ENCODE results near the gene PIGN. TPM values are rescaled to one million over a fixed set of nuclear protein-coding genes. Genes with fewer than 3 reads are reported as not detected.

PIGN gene
- total and polyA plus RNA-seq, 4 donors, result 7.6 to 32.2 (median 16.6) TPM

GRCh38 chr18:61991201-61991600 lies 195.7 kb downstream of the PIGN start:
- Histone ChIP-seq H3K36me3 (ENCODE audit: control insufficient read depth in 1 of 2, insufficient read depth in 2 of 2, low read length in 1 of 2) (no peaks in the 10 kb centered on the region), H3K9me3 (ENCODE audit: control insufficient read depth, low read length) (no peaks in the 10 kb centered on the region), H3K27me3 (ENCODE audit: control insufficient read depth in 1 of 2, insufficient read depth in 2 of 2, low read length in 1 of 2) (no peaks in the 10 kb centered on the region), H3K4me1 (ENCODE audit: control insufficient read depth in 1 of 2, insufficient read depth in 2 of 2, low read length in 2 of 2) (peaks cover 5 to 10% of the 10 kb centered on the region in 2 donors), H3K27ac (ENCODE audit: low read depth in 1 of 2, low read length in 2 of 2) (peak overlapping the region; percentile 61 to 85), H3K4me3 (ENCODE audit: low read length in 2 of 2) (no peak overlapping the region)
- DNase-seq (peak in 1 of 2 donors; percentile 66), ATAC-seq (ENCODE audit: low FRiP score) (peak; percentile 42)
- 23 to 28% methylated on average over 3 of the region's 3 CpGs for WGBS, 2 donors
- intact Hi-C loops (cut with DNase I), result loop anchor here in 1 of 2 donors (5.0 to 10.0 kb wide), 2 partner anchors 39 to 96 kb away; partner anchors contain the start of gene RNF152

Other genes starting within 250 kb of the PIGN start
- 10 to 100 TPM; 31.6 to 40.7 TPM for gene RELCH, start 199 bp upstream of the PIGN start, total RNA-seq
- 10 to 100 TPM in 1 of 2 donors, 1 to 10 TPM in 1; 1.8 to 12.1 TPM for gene RELCH, start 199 bp upstream of the PIGN start, polyA plus RNA-seq
- gene TNFRSF11A, start 138.3 kb upstream of the PIGN start, total RNA-seq, result 1 to 10 TPM; 8.2 to 9.1 TPM
- 1 to 10 TPM in 1 of 2 donors, under 1 TPM in 1; 0.38 to 1.5 TPM for gene TNFRSF11A, start 138.3 kb upstream of the PIGN start, polyA plus RNA-seq

Data from aorta (tissue), 5 donors.